HG03354 (cell line): ENCODE data around the gene NFAM1.
A peak's percentile ranks its signal among the peaks of the same experiment; 100 is the strongest.

Experiments used
- ATAC-seq: cut with Tn5 transposase; IDR thresholded peaks from one replicate; pipeline ENCODE4 v1.9.1; 2021; ENCODE audit warnings: mild to moderate bottlenecking; ENCODE audit not compliant: unreplicated experiment, poor library complexity, severe bottlenecking

The NFAM1 gene

DNA sequence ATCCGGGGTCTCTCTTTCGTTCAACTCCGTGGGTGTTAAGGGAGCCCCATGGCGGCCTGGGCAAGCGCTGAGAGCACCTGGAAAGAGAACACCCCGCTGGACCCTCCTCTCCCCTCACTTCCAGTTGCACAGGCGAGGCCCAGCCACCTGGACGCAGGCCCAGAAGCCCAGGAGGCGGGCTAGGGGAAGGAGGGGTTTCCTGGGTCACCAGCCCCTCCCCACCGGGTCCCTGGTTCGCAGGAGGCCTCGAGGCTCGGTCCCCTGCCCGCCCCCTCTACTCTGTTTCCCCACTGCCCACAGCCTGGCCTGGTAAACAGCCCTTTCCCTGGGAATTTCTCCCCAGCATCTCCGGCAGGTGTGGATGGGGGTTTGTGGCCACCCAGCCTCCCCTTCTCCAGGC, 8.5 kb upstream of the NFAM1 start:
- no peak for ATAC-seq

DNA sequence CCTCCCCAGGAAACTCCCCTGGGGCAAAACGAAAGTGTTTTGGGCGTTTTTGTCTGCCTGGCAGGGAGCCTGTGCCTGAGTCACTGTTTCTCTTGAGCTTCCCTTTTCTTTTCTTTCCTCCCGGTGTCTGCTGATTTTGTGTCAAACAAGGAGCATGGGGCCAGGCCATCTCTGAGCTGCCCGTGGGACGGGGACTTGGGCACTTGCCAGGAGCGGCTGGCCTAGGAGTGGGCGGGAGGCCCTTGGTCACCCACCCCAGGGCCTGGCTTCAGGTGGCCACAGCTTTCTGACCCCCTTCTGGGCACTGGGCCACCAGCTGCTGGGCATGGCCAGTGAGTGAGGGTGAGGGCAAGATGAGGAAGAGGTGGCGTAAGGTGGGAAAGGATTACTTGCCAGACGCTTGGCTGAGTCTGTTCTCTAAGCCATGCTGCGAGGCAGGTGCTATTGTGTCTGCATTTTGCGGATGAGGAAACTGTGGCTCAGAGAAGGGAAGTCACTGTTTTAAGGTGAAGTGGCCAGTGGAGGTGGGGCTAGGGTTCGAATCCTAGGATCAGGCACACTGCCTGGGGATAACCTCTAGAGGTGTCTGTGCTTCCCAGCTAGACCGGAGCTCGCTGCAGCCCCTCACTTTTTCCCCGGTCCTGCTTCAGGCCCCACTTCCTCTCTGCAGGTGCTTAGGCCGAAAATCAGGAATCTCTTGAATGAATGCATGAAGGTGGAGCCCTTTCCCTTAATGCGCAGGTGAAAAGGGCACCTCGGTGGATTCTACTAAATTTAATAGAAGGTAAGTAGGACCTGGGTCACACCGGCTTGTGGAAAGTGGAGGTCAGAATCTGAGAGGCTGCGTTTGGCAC, 7.8 kb upstream of the NFAM1 start:
- no peak for ATAC-seq

DNA sequence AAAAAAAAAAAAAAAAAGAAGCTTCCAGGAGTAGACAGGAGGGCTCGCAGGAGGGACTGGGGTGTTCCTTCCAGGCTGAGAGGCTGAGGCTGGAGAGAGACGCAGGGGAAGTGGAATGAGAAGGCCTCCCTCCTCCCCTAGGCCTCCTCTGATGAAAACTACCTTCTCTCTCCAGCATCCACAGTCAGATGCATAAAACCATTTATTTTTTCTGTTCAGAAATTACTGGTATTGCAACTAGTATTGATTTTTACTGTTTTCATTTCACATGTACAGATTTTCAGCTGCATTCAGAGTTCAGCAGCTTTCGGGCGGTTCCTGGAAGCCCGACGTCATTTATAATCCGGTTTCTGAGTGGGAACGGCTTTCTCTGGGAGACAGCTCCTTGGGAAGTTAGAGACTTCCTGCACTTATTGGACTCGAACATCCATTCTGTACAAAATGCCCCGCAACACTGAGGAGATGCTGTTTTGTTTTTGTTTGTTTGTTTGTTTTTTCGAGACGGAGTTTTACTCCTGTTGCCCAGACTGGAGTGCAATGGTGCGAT, 6.9 kb upstream of the NFAM1 start:
- ATAC-seq, result no peak

DNA sequence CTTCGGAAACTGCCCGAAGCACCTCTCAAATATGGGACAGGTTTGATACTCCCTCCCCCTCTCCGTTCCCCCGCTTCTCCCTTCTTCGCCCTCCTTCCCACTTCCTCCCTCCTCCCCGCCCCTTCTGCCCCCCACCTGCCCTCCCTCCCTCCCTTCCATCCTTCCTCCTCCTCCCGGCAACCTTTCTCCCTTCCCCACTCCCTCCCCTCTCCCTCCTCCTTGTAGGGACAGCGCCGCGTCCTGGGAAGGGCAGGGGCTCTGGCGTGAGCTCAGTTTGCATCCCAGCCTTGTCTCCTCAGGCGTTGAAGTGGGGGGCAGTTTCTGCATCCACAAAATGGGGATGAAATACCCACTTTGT, 6.1 kb upstream of the NFAM1 start:
- ATAC-seq, result no peak

DNA sequence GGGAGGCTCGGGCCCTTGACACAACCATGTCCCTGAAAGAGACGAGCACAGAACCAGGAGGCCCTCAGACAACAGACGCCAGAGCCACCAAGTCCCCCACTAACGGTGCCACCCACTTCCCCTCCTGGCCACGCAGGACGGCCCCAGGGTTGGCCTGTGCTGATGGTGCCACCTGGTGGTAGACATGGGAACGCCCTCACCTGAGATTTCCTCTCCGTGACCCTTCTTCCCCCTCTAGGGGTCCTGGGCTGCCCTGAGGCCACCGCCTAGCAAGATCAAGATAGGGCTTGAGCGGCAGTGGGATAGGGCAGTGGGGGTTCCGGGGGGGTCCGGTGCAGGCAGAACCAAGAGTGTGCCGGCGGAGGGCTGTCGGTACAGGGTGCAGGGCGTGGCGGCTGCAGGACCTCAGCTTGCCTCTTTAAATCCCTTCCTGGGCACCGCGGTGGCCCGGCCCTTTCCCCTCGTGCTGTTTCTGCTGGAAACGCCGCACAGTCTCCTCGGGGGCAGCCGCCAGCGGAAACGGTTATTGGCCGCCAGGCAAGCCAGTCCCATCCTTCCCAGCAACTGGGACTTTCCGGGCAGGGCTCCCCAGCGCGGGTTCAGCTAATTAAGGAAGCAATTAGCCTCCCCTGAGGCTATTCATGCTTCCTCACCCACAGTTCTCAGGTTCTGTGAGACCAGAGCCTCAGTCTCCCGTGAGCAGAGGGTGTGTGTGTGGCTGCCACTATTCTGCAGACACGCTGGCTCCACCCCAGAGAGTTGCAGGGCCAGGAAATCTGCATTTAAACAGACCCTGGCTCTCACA, 5.5 kb upstream of the NFAM1 start:
- peak; percentile 48 for ATAC-seq

DNA sequence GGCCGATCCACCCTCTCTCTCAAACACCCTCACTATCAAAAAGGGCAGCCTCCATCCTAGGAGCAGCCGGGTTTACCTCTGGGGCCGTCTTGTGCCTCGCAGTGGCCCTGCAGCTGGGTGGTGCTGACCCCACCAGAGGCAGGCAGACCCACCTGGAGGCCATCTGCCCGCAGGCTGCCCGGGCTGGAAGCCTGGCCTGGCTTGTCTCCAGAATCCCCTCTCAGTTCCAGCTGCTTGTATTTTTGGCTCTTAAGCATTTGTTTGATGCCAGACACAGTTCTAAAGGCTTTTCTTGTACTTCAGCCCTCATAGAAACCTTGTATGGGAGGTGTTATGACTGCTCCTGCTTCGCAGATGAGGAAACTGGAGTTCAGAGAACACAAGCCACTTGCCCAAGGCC, 4.2 kb upstream of the NFAM1 start:
- no peak for ATAC-seq

DNA sequence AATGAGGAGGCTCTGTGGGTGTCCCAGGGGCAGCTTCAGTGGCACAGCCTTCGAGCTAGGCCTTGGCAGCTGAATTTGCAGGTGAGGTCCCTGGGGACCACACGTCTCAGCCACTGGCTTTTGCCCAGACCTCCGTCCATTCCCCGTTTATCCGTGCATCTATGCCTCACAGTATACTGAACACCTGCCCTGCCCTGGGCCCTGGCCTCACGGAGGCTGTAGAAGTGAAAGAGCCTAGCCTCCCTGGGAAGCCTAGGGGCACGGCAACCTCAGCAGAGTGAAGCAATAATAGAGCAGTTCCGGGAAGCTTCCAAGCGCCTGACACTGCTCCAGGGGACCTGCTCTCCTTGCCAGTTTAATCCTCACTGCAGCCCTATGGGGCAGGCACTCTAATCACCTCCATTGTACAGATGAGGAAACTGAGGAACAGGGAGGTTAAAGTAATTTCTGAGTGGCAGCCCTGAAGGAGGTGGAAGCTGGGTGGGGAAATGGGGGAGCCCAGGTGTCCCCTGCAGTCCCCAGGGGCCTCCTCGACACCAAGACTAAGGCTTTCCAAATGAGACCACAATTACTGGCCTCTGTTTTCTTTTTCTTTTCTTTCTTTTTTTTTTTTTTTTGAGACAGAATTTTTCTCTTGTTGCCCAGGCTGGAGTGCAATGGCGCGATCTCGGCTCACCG, 2.7 kb upstream of the NFAM1 start:
- no peak for ATAC-seq

DNA sequence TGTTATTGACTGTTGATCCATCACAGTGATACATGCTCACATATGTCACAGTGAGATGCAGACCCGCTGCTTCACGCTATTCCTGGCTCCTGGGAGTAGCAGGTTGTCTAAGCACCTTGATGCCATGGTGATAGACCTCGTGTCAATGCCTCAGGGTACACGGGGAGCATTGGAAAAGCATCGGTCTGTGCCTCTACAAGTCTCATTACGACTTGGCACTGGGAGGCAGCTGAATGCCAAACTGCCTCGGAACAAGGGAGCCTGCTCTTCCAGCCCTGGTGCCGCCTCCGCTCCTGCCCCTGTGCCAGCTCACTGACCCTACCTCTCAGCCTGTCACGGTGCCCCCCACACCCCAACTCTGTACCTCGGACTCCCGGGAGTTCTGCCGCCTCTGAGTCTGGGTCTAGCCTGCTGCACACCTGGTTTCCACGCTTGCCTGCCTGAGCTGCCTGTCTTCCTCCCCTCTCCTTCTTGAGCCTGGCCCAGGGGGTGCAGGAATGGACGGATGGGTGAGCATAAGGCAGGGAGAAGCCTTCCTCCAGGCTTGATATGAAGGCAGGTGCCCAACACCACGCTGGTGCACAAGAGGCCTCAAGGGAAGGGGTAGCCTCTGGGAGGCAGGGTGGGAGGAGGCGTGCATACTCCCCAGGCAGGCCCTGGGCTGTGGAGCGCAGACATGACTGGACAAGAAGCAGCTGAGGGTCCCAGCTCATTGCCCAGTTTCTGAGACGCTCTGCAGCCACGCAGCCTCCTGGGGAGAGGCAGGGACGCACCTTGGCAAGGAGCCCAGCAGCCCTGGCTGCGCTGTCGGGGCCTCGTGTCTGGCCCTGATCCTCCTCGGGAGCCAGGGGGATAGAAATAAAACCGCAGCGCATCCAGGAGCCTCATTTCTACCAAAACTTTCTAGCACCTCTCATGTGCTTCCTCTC, 1.8 kb upstream of the NFAM1 start:
- ATAC-seq, result no peak

DNA sequence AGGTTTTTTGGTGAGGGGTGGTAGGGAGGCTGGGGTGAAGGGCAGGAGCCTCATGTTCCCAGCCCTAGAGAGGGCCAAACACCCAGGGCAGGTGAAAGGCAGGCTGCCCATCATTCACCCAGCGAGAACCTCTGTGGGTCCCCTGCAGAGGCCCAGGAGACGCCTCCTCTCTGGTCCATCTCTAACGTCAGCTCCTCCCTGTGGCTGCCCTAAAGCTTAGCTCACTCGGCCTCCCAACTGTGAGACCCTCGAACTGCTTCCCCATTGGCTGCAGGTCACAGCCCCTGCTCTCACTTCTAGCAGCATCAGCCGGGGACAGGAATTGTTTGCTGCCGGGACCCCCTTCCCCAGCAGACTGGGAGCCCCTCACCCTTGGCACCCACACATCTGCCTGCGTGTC, 615 bp upstream of the NFAM1 start:
- ATAC-seq, result no peak

DNA sequence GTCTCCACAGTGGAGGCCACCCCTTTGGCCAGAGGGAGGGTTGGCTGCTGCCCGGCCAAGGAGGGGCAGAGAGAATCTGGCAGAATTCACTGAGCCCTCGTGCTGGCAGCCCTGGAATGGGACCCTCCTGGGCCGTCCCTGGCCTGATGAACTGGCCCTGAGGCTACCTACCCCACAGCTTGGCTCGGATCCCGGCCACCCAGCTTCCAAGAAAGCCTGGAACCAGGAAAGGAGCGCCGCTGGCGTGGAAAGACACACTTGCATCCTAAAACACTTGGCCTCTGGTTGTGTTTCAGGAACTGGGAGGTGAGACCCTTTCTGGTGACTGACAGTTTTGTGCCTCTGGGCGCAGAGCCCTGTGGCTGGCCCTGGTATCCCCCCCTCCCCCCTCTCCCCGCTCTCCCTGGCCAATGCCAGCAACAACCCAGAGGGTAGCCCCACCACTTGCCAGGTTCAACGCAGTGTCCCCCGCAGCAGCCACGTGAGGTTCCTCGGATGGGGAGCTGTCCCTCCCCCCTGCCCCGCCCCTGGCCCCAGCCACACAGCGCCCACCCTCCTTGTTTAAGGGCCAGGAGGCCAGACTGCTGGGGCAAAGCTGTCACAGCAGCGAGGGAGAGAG, 693 bp downstream of the NFAM1 start:
- no peak for ATAC-seq

DNA sequence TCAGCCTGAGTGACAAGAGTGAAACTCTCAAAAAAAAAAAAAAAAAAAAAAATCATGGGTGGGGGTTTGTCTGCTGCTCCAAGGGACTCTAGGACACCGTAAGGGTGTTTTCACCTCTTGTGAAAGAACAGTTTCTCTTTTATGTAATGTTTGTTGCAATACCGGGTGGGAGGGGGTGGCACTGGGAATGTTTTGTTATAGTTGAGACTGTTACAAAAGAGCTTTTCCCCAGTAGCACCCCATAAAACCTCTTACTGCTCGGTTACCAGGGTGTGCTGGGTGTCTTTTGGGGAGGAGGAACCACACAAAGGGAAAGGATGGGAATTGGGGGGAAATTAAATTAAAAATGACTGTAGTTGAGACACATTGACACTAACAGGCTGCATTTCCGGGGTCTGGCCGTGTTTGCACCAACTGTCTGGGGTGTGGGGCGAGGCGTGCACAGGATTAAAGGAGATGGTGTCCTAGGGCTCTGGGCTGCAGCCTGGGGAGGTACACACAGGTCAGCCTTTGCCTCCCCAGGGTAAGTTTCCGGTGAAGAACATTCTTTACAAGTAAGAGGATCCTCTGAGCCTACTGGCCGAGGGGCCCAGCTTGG, 1.6 kb downstream of the NFAM1 start:
- no peak for ATAC-seq

DNA sequence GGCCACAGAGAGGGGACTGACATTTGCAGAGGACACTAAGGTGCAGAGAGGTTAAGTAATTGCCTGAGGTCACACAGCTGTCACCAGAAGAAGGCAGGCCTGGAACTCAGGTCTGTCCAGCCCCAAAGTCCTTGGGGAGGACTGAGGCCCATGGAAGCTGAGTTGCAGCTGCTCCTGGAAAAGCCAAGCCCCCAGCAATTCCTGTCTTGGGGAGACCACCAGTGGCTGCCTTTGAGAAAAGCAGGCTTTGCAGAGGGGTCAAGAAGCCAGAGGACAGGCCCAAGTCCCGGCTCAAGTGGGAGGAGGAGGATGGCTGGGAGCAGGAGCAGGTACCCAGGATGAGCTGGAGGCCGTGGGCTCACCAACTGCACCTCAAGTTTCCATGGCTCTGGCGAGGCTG, 3.4 kb downstream of the NFAM1 start:
- ATAC-seq, result no peak

DNA sequence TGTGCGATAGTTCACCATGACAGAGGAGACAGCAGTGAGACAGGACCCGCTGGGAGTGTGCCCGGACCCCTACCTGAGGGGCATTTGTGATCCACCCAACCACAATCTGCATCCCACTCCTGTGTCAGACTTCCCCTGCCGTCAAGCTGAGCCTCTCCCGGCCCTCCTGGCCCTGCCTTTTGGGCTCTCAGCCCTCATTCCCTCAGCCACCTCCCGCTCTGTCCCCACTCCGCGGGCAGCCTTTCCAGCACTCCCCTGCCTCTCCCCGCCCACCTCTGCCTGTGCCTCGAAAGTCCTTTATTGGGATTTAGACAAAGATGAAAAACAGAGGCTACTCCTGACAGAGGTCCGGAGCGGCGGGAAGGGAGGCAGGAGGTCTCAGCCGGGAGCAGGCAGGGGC, 4.2 kb downstream of the NFAM1 start:
- ATAC-seq, result no peak

DNA sequence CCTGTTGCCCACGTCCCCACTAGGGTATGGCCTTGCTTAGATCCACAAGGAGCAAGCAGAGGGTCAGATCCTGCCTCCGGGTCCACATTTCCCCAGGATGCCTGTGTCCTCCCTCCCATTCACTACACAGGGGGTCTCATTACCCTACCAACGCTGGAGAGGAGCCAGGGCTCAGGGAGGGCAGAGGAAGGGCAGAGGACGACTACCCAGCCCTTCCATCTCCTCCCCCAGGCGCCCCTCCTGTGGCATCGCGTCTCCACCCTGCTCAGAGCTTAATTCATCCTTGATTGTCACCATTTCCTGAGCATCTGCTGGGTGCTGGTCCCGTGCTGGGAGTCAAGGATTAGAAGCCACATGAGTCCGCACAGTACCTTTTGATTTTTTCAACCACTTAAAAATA, 5.0 kb downstream of the NFAM1 start:
- ATAC-seq, result no peak

DNA sequence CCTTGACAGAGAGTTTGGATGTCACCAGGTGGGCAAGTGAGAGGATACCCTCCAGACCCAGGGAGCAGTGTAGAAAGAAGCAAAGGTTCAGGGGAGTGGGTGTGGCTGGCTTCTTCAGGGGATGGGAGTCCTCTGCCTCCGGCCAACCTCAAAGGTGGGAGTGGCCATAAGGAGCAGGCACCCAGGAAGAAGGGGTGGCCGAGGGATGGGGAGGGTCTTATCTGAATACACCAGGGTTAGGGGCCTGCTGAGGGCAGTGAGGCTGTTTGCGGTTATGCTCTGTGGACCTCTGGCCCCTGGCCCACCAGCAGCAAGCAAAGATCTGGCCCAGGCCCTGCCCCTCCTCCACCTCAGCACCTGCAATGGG, 6.2 kb downstream of the NFAM1 start:
- no peak for ATAC-seq

DNA sequence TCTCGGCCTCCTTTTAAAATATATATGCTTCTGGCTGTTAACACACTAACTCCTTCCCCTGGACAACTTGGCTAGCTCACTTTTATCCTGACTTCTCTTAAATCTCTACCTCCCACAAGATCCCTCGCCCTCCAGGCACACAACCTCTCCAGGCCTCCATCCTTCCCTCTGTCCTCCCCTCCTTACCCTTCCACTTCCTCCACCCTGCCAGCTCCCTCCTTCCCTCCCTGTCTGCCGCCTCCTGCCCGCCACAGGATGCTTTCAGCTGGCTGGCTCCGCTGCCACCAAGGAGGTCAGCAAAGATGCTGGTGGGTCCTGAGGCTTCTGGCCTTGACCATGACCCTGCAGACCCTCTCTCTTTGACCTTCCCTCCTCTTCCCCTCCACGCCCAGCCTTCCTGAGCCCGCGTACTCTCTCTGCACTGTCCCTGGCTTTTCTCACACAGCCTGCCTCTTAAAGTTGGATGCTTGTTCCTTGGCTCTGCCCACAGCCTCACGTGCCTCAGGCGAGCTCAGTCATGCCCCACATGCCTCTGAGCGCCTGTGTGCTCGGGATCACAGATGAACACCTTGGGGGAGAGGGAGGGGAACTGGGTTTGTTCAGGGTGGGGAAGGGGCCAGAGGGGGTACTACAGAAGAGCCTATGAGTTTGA, 6.7 kb downstream of the NFAM1 start:
- ATAC-seq, result no peak

DNA sequence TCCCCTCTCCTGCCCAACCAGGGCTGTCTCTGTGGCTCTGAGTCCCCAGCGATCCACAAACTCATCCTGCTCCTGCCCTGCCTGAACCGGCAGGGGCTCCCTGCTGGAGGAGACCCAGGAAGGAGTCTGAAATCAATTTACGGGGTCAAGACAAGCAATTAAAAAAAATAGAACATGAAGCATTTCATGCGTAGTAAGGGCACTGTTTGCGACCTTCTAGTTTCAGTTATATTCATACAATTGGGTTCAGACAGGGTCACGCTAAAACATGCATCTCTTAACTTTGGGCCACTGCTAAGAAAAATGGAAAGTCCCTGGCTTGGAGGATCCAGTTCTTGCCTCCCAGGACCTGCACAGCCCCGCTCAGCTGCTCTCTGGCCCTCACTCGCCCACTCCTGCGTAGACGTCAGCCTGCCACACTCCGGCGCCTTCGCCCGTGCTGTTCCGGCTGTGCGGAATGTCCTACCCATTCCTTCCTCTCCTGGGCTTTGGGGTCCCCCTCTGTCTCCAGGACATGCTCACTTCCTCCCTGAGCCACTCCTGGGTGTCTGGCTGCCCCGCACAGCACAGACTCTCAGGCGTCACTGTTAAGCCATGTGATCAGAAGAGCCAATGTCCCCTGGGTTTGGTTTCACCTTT, 12.8 kb downstream of the NFAM1 start:
- no peak for ATAC-seq

DNA sequence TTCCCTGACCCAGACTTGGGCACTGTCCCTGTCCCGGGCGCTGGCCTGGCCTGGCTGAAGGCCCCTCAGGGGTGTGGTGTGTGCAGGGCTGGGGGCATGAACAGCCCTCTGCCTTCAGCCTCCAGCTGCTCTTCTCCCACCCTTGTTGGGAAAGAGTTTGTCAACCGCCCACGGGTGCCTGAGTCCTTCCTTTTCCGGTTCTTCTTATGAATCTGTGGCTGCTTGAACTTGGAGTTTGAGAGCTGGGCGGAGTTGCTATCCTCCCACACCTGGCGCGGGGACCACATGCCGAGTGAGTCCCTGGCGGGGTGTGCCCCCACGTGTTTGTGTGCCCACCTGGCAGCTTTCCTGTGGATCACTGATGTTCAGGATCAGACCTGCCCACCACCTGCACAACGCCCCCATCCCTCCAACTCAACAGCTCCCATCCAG, 13.4 kb downstream of the NFAM1 start:
- ATAC-seq, result no peak
